Right lobe of liver (tissue), 4 donors: Measurements from ENCODE around the gene WDR77.

ENCODE experiments used
- CTCF ChIP-seq, 4 donors: fragments of 200-600 bp in 3 of 4; fragments of 450-650 bp in 1 of 4; IDR thresholded peaks; one replicate each; pipeline versions ENCODE4 v1.5.1 to v1.8.0; 2016 to 2022; ENCODE audit warnings: antibody characterized with exemption in 4 of 4, mild to moderate bottlenecking in 2 of 4
- POLR2A ChIP-seq: fragments of 450-650 bp; IDR thresholded peaks from one replicate; pipeline ENCODE4 v1.6.1; 2017; ENCODE audit warnings: antibody characterized with exemption, mild to moderate bottlenecking
- donor health status: DM: no; HTN: no; CAD: no.
- donor health status: DM: no; HTN: no; CAD: no.
- donor health status: DM: no; HTN: yes; CAD: no.

DNA sequence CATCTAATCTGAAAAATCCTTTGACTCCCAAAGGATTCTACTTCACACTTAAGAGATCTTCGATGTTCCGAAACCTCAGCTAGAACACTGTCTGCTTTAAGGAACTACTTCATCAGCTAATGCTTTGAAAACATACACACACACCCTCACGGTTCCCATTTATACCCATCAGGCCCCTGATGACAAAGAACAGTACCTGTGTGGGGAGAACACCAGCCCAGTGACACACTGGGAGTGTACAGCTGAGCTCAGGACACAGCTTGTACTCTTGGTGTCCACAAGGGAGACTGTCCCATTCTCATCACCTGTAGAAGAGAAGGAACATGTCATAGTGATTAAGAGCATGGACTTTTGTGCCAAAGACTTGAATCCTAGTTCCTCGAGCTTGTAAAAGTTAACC is 6.6 kb downstream of the WDR77 start:
- TF ChIP-seq CTCF (IDR thresholded peaks at IDR 0.05): no peak
- no peak for TF ChIP-seq POLR2A
